HEK293 (cell line): ENCODE measurements around the gene TTC16.

Experiments
- ZBTB48 ChIP-seq: fragments of 450-650 bp; formaldehyde crosslinking; IDR thresholded peaks from 2 replicates; pipeline ENCODE4 v1.5.1; 2016; ENCODE audit warnings: missing biosample characterization, missing genetic modification characterization
- ZBTB7A ChIP-seq: fragments of 450-650 bp; formaldehyde crosslinking; IDR thresholded peaks from 2 replicates; pipeline ENCODE4 v1.5.1; 2016; ENCODE audit warnings: low read depth, missing biosample characterization, missing genetic modification characterization
- ZEB2 ChIP-seq: fragments of 450-650 bp; formaldehyde crosslinking; IDR thresholded peaks from 2 replicates; pipeline ENCODE4 v1.5.1; 2016; ENCODE audit warnings: missing biosample characterization, missing genetic modification characterization
- ZNF24 ChIP-seq: fragments of 450-650 bp; formaldehyde crosslinking; IDR thresholded peaks from 2 replicates; pipeline ENCODE4 v1.5.1; 2016; ENCODE audit warnings: missing biosample characterization, missing genetic modification characterization
- ZNF423 ChIP-seq: fragments of 450-650 bp; formaldehyde crosslinking; IDR thresholded peaks from 2 replicates; pipeline ENCODE4 v1.5.1; 2016; ENCODE audit warnings: missing biosample characterization, missing genetic modification characterization
- ZNF621 ChIP-seq: fragments of 450-650 bp; formaldehyde crosslinking; IDR thresholded peaks from 2 replicates; pipeline ENCODE4 v1.5.1; 2017; ENCODE audit warnings: missing biosample characterization, missing genetic modification characterization
- TF ChIP-seq, protein P1 (sequence below): fragments of 450-650 bp; formaldehyde crosslinking; IDR thresholded peaks from 2 replicates; pipeline ENCODE4 v1.5.1; 2016; ENCODE audit warnings: missing biosample characterization, missing genetic modification characterization
- TF ChIP-seq, protein P2 (sequence below): fragments of 450-650 bp; formaldehyde crosslinking; IDR thresholded peaks from 2 replicates; pipeline ENCODE4 v1.5.1; 2016; ENCODE audit warnings: missing biosample characterization, missing genetic modification characterization

DNA sequence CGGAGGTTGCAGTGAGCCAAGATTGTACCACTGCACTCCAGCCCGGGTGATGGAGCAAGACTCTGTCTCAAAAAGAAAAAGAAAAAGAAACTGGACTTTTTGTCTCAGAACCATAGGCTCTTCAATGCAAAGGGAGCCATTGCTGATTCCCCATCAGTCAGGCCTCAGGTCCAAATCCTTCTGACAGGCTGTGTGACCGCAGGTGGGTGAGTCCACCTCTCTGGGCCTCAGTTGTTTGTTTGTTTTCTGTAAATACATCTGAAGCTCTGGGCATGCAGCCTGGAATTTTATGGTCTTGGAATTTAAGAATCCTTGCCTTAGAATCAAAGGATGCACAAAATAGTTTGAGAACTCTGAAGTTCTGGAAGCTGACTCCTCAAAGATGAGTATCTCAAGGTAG, 40.4 kb downstream of the TTC16 start:
- TF ChIP-seq, protein P1, sequence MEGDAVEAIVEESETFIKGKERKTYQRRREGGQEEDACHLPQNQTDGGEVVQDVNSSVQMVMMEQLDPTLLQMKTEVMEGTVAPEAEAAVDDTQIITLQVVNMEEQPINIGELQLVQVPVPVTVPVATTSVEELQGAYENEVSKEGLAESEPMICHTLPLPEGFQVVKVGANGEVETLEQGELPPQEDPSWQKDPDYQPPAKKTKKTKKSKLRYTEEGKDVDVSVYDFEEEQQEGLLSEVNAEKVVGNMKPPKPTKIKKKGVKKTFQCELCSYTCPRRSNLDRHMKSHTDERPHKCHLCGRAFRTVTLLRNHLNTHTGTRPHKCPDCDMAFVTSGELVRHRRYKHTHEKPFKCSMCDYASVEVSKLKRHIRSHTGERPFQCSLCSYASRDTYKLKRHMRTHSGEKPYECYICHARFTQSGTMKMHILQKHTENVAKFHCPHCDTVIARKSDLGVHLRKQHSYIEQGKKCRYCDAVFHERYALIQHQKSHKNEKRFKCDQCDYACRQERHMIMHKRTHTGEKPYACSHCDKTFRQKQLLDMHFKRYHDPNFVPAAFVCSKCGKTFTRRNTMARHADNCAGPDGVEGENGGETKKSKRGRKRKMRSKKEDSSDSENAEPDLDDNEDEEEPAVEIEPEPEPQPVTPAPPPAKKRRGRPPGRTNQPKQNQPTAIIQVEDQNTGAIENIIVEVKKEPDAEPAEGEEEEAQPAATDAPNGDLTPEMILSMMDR (tag by site-specific recombination) = no peak
- TF ChIP-seq ZNF24 (tag by site-specific recombination) (no peak), ZNF621 (tag by site-specific recombination) (no peak), ZNF423 (tag by site-specific recombination) (no peak), ZBTB48 (tag by site-specific recombination) (no peak), ZEB2 (tag by site-specific recombination) (no peak), ZBTB7A (tag by site-specific recombination) (no peak)
- TF ChIP-seq, protein P2, sequence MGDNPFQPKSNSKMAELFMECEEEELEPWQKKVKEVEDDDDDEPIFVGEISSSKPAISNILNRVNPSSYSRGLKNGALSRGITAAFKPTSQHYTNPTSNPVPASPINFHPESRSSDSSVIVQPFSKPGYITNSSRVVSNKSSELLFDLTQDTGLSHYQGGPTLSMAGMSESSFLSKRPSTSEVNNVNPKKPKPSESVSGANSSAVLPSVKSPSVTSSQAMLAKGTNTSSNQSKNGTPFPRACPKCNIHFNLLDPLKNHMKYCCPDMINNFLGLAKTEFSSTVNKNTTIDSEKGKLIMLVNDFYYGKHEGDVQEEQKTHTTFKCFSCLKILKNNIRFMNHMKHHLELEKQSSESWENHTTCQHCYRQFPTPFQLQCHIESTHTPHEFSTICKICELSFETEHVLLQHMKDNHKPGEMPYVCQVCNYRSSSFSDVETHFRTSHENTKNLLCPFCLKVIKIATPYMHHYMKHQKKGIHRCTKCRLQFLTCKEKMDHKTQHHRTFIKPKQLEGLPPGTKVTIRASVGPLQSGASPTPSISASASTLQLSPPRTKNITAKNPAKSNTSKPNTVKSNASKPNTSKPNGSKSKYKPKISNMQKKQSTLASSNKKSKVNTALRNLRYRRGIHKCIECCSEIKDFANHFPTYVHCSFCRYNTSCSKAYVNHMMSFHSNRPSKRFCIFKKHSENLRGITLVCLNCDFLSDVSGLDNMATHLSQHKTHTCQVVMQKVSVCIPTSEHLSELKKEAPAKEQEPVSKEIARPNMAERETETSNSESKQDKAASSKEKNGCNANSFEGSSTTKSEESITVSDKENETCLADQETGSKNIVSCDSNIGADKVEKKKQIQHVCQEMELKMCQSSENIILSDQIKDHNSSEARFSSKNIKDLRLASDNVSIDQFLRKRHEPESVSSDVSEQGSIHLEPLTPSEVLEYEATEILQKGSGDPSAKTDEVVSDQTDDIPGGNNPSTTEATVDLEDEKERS (tag by site-specific recombination) = no peak
